HG03108 (cell line): Measurements from ENCODE around the gene SAE1.
A peak's percentile ranks its signal among the peaks of the same experiment; 100 is the strongest.
"Not testable (repeated sequence)": the region's sequence is repeated elsewhere in the genome, so short reads cannot be mapped to it uniquely, and the experiment has no call there.

Experiments used
- ATAC-seq: cut with Tn5 transposase; IDR thresholded peaks from one replicate; pipeline ENCODE4 v1.9.1; 2021; ENCODE audit warnings: moderate library complexity; ENCODE audit not compliant: unreplicated experiment

SAE1 gene

GRCh38 chr19:47130589-47131227 is at the start of gene SAE1:
Gene SAE1, plus strand, starts transcription at chr19:47130835. Its CDS starts 96 bp downstream, at chr19:47130931.
- ATAC-seq = peak; percentile 72

GRCh38 chr19:47081095-47081494 is 49.5 kb upstream of the SAE1 start:
- no peak for ATAC-seq

- ATAC-seq = no peak
Observed at GRCh38 chr19:47082493-47082892, 48.1 kb upstream of the SAE1 start.

DNA sequence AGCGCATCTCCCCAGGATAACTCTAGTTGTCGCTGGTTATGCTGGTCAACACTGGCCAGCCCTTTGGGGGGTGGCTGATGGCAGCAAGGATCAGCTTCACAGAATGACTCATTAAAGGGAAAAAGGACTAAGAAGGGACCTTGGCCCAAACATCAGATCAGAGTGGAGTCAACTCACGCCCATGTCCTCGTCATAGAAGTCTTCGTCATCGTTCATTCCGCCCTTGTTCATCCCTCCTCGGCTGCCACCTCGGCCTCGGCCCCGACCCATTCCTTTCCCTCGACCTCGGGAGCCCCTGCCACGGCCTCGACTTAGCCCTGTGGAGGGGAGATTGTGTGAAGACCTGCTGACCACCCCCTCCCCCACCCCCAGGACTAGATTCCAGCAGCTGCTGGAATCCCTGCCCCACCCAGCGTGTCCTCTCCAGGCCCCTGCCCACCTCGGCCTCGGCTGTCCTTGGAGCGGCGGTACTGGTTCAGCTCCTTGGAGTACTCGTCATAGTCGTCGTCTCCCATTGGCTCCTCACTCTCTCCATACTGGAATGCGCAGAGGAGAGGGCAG is 45.7 kb upstream of the SAE1 start:
- ATAC-seq = no peak

- ATAC-seq = no peak
Observed at GRCh38 chr19:47086280-47086679, 44.4 kb upstream of the SAE1 start.

DNA sequence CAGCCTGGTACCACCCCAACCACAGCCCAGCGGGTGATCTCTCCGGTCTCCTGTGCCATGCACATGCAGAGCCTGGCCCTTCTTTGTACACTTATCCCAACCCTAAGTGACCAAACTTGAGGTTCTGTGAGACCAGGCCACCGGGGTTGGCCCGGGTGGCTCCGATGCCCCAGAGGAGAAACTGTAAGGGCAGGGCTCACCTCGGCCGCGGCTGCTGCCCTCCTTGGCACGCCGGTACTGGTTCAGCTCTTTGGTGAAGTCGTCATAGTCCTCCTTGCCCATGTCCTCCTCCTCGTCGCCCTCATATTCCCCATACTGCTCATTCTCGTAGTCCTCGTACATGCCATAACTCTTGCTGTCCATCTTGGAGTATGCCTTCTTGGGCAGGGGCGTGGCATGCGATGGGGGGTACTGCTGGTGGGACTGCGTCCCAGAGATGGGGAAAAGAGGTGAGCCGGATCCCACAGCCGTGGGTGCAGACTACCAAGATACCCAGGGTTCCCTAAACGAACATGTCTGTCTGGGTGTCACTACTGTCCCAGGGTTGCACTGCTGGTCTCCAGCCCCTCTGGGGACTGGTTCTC is 40.8 kb upstream of the SAE1 start:
- ATAC-seq = no peak

- ATAC-seq = no peak
Observed at GRCh38 chr19:47093254-47093653, 37.4 kb upstream of the SAE1 start.

- peak; percentile 59 for ATAC-seq
Observed at GRCh38 chr19:47093841-47094240, 36.8 kb upstream of the SAE1 start.

- ATAC-seq = no peak
Observed at GRCh38 chr19:47094557-47095475, 35.8 kb upstream of the SAE1 start.

GRCh38 chr19:47095476-47096099 is 35.0 kb upstream of the SAE1 start:
- ATAC-seq = no peak

GRCh38 chr19:47096100-47096704 is 34.4 kb upstream of the SAE1 start:
- ATAC-seq = no peak

- ATAC-seq = no peak
Observed at GRCh38 chr19:47096721-47097120, 33.9 kb upstream of the SAE1 start.

DNA sequence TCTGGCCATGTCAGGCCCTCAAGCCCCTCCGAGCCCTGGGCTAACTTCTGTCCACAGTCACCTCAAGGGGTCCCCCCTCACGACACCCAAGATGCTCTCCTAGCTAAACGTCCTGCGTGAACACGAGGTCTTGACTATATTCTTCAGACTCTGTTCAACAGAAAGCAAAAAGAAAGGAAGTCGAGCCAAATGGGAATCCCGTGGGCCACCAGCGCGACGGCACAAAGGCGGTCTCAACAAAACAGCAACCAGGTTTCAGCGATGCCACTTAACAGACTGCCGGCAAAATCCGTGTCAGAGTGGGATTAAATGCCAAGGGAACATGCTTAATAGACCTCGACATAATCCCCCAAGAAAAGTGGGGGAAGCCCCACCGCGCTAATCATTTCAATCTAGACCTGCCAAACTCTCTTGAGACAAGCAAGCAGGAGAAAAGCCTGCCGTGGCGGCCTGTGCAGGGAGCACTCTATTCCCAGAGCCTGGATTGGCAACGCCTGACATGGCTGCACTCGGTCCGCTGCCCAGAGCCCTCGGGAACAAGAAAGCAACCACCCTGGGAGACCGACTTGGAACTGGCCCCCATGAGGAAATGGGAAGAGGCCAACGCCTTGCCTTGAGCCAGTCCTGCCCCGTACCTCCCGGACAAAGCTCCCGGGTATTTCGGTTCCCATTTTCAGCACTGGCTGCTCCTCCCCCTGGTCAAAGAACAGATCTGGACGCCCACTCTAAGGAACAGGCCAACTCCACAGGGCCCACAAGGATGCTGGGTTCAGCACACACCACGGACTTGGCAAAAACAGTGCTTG is 33.0 kb upstream of the SAE1 start:
- no peak for ATAC-seq

GRCh38 chr19:47098608-47099007 is 32.0 kb upstream of the SAE1 start:
- no peak for ATAC-seq

DNA sequence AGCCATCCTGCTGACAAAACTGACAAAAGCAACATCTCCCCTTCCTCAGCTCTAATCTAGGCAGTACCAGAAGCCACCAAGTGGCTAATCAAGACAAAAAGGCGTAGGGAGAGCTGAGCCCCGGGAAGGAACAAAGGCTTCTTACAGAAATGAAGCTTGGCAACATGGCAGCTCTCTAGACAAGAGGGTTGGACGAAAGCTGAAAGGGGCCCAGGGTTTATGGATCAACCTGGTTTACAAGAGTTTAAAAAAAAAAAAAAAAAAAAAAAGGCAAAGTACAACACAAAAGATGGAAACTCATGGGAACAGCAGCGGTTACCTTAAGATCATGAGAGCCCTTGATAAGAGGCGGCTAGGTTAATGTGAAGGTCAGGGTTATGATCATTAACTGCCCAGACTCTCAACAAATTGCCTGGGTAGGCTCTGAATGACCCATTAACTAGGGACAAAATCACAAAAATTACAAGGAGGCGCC is 31.0 kb upstream of the SAE1 start:
- no peak for ATAC-seq

GRCh38 chr19:47100290-47100689 is 30.3 kb upstream of the SAE1 start:
- ATAC-seq = no peak

DNA sequence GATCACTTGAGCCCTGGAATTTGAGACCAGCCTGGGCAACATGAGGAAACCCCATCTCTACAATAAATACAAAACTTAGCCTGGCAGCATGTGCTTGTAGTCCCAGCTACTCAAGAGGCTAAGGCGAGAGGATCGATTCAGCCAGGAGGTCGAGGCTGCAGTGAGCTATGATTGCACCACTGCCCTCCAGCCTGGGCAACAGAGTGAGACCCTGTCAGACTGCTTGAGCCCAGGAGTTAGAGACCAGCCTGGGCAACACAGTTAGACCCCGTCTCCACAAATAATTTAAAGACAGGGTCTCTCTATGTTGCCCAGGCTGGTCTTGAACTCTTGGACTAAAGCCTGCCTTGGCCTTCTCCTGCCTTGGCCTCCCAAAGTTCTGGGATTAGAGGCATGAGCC is 29.5 kb upstream of the SAE1 start:
- not testable (repeated sequence) for ATAC-seq

DNA sequence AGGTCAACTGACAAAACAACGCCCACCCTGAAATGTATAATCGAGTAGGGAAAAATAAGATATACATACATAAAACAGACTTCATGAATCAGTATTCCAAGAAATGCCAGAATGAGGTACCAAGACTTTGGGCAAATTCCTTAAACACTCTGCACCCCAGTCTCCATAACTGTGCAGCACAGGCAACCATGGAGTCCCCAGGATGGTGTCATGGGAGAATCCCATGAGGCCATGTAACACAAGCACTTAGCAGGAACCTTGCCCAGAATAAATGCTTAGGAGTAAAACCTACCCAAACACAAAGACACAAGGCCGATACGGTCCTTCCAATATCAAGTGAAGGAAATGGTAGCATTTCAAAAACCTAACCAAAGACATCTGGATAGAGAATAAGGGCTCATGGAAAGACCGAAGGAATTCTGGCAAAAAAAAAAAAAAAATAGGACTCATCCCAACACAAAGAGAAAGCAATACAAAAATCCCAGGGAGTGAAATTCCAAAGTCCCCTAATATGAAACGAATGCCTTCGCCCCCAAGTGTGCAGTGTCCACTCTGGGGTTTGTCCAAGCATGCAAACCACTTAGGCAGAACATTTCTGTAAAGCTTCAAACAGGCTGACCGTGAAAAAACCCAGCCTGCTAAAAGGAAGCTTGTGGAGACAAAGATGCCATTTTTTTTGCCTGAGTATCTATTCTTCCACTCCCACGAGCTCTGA is 28.1 kb upstream of the SAE1 start:
- ATAC-seq = no peak

DNA sequence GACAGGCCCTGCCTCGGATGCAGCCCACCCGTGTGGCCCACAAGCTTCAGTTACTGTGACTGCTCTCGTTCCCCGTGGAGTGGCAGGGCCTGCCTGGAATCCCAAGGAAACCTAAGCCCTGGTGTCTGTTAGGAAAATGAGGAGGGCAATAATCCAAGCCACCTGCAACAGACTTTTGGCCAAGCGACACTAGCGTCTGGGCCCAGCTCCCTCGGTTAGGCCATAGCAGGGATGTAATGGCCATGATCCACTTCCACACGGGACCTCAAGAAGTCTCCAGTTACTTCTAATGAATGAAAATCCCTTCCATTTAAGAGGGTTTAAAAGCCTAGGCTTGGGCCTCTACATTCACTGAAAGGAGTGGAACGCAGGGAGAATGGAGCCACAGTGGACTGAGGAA is 26.0 kb upstream of the SAE1 start:
- ATAC-seq = no peak
